C4-2B (cell line): Measurements from ENCODE around the gene IL36B.

Source experiments
- ZFX ChIP-seq: fragments of 450-650 bp; IDR thresholded peaks from 2 replicates; pipeline ENCODE4 v1.6.1; 2017
- TF ChIP-seq, protein P1 (sequence below): fragments of 450-650 bp; conservative IDR thresholded peaks from 2 replicates; pipeline ENCODE4 v1.5.1; 2017; ENCODE audit warnings: mild to moderate bottlenecking

DNA sequence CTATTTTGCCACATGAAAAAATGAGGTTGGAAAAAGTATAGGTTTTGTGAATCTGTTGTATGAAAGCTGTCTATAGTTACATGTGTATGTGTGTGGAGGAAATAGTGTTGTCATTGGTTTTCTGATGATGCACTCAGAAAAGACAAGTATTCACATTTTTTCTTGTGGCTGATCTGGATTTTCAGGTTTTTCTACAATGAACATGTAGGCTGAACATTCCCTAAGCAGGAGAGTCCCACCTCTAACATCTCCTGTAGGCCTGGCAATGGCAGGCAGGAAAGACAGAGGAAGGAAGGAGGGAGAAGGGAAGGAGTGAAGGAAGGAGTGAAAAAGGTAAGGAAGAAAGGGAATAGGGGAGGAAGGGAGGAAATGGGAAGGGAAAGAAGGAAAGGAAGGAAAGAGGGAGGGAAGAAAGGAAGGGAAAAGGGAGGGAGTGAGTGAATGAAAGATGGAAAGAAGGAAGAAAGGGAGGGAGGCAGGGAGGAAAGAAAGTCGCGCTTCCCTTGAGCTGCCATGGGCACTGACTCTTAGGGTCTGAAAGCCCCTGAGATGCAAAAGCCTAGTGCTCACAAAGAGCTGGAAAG lies 5.8 kb upstream of the IL36B start:
- TF ChIP-seq, protein P1, sequence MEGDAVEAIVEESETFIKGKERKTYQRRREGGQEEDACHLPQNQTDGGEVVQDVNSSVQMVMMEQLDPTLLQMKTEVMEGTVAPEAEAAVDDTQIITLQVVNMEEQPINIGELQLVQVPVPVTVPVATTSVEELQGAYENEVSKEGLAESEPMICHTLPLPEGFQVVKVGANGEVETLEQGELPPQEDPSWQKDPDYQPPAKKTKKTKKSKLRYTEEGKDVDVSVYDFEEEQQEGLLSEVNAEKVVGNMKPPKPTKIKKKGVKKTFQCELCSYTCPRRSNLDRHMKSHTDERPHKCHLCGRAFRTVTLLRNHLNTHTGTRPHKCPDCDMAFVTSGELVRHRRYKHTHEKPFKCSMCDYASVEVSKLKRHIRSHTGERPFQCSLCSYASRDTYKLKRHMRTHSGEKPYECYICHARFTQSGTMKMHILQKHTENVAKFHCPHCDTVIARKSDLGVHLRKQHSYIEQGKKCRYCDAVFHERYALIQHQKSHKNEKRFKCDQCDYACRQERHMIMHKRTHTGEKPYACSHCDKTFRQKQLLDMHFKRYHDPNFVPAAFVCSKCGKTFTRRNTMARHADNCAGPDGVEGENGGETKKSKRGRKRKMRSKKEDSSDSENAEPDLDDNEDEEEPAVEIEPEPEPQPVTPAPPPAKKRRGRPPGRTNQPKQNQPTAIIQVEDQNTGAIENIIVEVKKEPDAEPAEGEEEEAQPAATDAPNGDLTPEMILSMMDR: no peak
- no peak for TF ChIP-seq ZFX
